Fibroblast of lung (primary cell): ENCODE measurements around the gene NOSIP. TPM values are rescaled to one million over a fixed set of nuclear protein-coding genes. Genes with fewer than 3 reads are reported as not detected.

ENCODE experiments used
- DNase-seq, 2 donors: peaks; one replicate each; pipeline versions ENCODE4 v3.0.0 to v3.0.0-alpha.2; 2010; ENCODE audit warnings: low read depth in 2 of 2
- H2AFZ ChIP-seq: 2 replicates; pipeline ENCODE4 v1.5.1; 2012; ENCODE audit warnings: low read length, control low read depth, inconsistent platforms
- H3K27ac ChIP-seq: 2 replicates; pipeline ENCODE4 v1.5.1; 2011; ENCODE audit warnings: low read length, control low read depth; ENCODE audit not compliant: insufficient read depth
- H3K27me3 ChIP-seq: 2 replicates; pipeline ENCODE4 v1.5.1; 2011; ENCODE audit warnings: mild to moderate bottlenecking, low read length; ENCODE audit not compliant: control insufficient read depth, insufficient read depth
- H3K36me3 ChIP-seq: 2 replicates; pipeline ENCODE4 v1.5.1; 2011; ENCODE audit warnings: low read length; ENCODE audit not compliant: control insufficient read depth, insufficient read depth
- H3K4me1 ChIP-seq: 2 replicates; pipeline ENCODE4 v1.5.1; 2011; ENCODE audit warnings: low read length; ENCODE audit not compliant: control insufficient read depth, insufficient read depth; ENCODE audit errors: extremely low read depth
- H3K4me2 ChIP-seq: 2 replicates; pipeline ENCODE4 v1.5.1; 2011; ENCODE audit warnings: low read length, control low read depth; ENCODE audit not compliant: insufficient read depth; ENCODE audit errors: extremely low read depth
- H3K4me3 ChIP-seq, 4 experiments: fragments of 200-600 bp in 1 of 4; sonication (generic) in 1 of 4; replicated peaks in 1 of 4; 2 replicates each; pipeline ENCODE4 v1.5.1; 2011 to 2016; ENCODE audit warnings: low read length in 4 of 4, low read depth in 3 of 4, mild to moderate bottlenecking in 3 of 4, control low read depth in 2 of 4, inconsistent platforms in 1 of 4, mixed read lengths in 1 of 4; ENCODE audit not compliant: insufficient read depth in 1 of 4; ENCODE audit errors: control extremely low read depth in 1 of 4
- H3K79me2 ChIP-seq: 2 replicates; pipeline ENCODE4 v1.5.1; 2012; ENCODE audit warnings: mild to moderate bottlenecking, low read length, inconsistent platforms; ENCODE audit not compliant: control insufficient read depth, insufficient read depth
- H3K9ac ChIP-seq: 2 replicates; pipeline ENCODE4 v1.5.1; 2011; ENCODE audit warnings: mild to moderate bottlenecking, low read length, control low read depth; ENCODE audit not compliant: insufficient read depth
- H3K9me3 ChIP-seq: 2 replicates; pipeline ENCODE4 v1.5.1; 2012; ENCODE audit warnings: low read depth, low read length; ENCODE audit not compliant: control insufficient read depth, insufficient read depth
- H4K20me1 ChIP-seq: 2 replicates; pipeline ENCODE4 v1.5.1; 2011; ENCODE audit warnings: low read length; ENCODE audit not compliant: control insufficient read depth, insufficient read depth; ENCODE audit errors: extremely low read depth
- CTCF ChIP-seq, 2 donors: IDR thresholded peaks in 1 of 2; conservative IDR thresholded peaks in 1 of 2; 1 replicate in 1 of 2; 2 replicates in 1 of 2; pipeline ENCODE4 v1.5.1; 2011 to 2012; ENCODE audit warnings: low read length in 2 of 2, control low read depth in 1 of 2, inconsistent platforms in 1 of 2, low read depth in 1 of 2, mild to moderate bottlenecking in 1 of 2
- EZH2 ChIP-seq: IDR thresholded peaks from 2 replicates; pipeline ENCODE4 v1.5.1; 2012; ENCODE audit warnings: low read length, control low read depth, mild to moderate bottlenecking; ENCODE audit errors: missing control alignments
- polyA plus RNA-seq, 2 donors: library from polyadenylated mRNA; depleted of rRNA in 1 of 2; stranded (reverse) in 1 of 2; unstranded in 1 of 2; fragments of >200 nt; gene quantifications; 2 replicates each; pipeline ENCODE4 v1.2.1, GENCODE V29; 2011 to 2012; ENCODE audit warnings: missing spikeins in 1 of 2
- total RNA-seq: library from RNA; depleted of rRNA; stranded (reverse); fragments of >200 nt; gene quantifications from 2 replicates; pipeline ENCODE4 v1.2.1, GENCODE V29; 2014

NOSIP gene
- total and polyA plus RNA-seq, 2 donors (not counting 1 experiment from before 2014, with no cell fraction given): 41.2 to 67.9 TPM

DNA sequence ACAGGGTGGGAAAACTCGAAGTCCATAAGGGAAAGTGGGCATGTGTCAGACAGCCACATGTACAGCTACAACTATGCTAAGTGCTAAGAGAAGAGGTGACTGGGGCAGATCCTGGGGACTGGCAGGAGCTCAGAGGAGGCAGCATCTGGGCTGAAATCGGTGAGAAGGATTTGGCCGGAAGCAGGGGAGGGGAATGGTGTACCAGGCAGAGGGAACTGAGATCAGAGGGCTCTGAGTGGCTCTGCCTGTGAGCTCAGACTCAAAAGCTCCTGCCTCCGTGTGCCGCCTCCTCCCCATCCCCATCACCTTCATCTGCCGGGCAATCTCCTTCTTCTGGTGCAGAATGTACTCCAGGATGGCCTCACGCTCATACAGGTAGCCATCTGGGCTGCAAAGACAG is 21.8 kb downstream of the NOSIP start:
- no peaks in the 10 kb centered on the region for H3K9me3 ChIP-seq
- H3K4me3 ChIP-seq: no peak overlapping the region
- H2AFZ ChIP-seq: no peak overlapping the region
- H4K20me1 ChIP-seq: no peaks in the 10 kb centered on the region
- DNase-seq: no peak
- peaks cover 33% of the 10 kb centered on the region for H3K36me3 ChIP-seq
- H3K9ac ChIP-seq: no peak overlapping the region
- H3K4me1 ChIP-seq: peaks cover 4% of the 10 kb centered on the region
- H3K79me2 ChIP-seq: no peaks in the 10 kb centered on the region
- H3K27me3 ChIP-seq: no peaks in the 10 kb centered on the region
- no peak overlapping the region for H3K4me2 ChIP-seq
- no peak overlapping the region for H3K27ac ChIP-seq
- no peak for TF ChIP-seq EZH2
- TF ChIP-seq CTCF (conservative IDR thresholded peaks at IDR 0.05 in 1 of 2, IDR thresholded peaks at IDR 0.05 in 1 of 2; ENCODE audit: low read depth in 1 of 2, low read length in 2 of 2): no peak

- H3K9me3 ChIP-seq: no peaks in the 10 kb centered on the region
- peaks cover 33% of the 10 kb centered on the region for H3K36me3 ChIP-seq
- H4K20me1 ChIP-seq: no peaks in the 10 kb centered on the region
- peaks cover 4% of the 10 kb centered on the region for H3K4me1 ChIP-seq
- no peak overlapping the region for H3K27ac ChIP-seq
- no peak overlapping the region for H3K9ac ChIP-seq
- no peak overlapping the region for H3K4me3 ChIP-seq
- H3K79me2 ChIP-seq: no peaks in the 10 kb centered on the region
- DNase-seq: no peak
- H3K4me2 ChIP-seq: no peak overlapping the region
- H2AFZ ChIP-seq: no peak overlapping the region
- no peaks in the 10 kb centered on the region for H3K27me3 ChIP-seq
- TF ChIP-seq EZH2: no peak
- TF ChIP-seq CTCF (conservative IDR thresholded peaks at IDR 0.05 in 1 of 2, IDR thresholded peaks at IDR 0.05 in 1 of 2; ENCODE audit: low read depth in 1 of 2, low read length in 2 of 2): no peak
Observed at GRCh38 chr19:49557641-49558325, 22.6 kb downstream of the NOSIP start.

GRCh38 chr19:49556412-49557398 is 23.7 kb downstream of the NOSIP start:
- H3K4me1 ChIP-seq: peaks cover 4% of the 10 kb centered on the region
- no peaks in the 10 kb centered on the region for H3K27me3 ChIP-seq
- H3K4me3 ChIP-seq: no peak overlapping the region
- TF ChIP-seq CTCF (conservative IDR thresholded peaks at IDR 0.05 in 1 of 2, IDR thresholded peaks at IDR 0.05 in 1 of 2; ENCODE audit: low read depth in 1 of 2, low read length in 2 of 2) (no peak), EZH2 (no peak)
- peak in 1 of 2 donors; percentile 29 for DNase-seq
- no peak overlapping the region for H3K27ac ChIP-seq
- H3K9me3 ChIP-seq: no peaks in the 10 kb centered on the region
- H3K36me3 ChIP-seq: peaks cover 33% of the 10 kb centered on the region
- H3K9ac ChIP-seq: no peak overlapping the region
- H2AFZ ChIP-seq: no peak overlapping the region
- H3K79me2 ChIP-seq: no peaks in the 10 kb centered on the region
- no peak overlapping the region for H3K4me2 ChIP-seq
- no peaks in the 10 kb centered on the region for H4K20me1 ChIP-seq
